Left forelimb (tissue), 1 donor: Measurements from ENCODE around the gene ALG12.
"Not testable (repeated sequence)": the region's sequence is repeated elsewhere in the genome, so short reads cannot be mapped to it uniquely, and the experiment has no call there.

Experiments
- DNase-seq: peaks from one replicate; pipeline ENCODE4 v3.0.0-alpha.2; 2018; ENCODE audit warnings: low spot score

The ALG12 gene

DNA sequence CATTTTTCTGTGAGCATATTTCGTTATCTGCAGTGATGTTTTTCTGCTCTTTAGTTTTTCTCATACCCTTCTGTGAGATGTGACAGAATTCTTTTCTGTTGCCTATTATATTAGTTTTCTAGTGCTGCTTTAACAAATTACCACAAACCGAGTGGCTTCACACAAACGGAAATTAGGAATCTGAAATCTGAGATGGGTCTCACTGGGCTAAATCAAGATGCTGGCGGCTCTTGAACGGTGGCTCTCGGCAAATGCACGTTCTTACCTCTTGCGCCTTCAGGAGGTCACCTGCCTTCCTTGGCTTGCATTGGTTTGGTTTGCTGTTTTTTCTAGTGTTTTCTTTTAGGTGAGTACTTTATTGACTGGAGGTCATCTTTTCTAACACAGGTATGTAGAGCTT is 51.6 kb downstream of the ALG12 start:
- no peak for DNase-seq

DNA sequence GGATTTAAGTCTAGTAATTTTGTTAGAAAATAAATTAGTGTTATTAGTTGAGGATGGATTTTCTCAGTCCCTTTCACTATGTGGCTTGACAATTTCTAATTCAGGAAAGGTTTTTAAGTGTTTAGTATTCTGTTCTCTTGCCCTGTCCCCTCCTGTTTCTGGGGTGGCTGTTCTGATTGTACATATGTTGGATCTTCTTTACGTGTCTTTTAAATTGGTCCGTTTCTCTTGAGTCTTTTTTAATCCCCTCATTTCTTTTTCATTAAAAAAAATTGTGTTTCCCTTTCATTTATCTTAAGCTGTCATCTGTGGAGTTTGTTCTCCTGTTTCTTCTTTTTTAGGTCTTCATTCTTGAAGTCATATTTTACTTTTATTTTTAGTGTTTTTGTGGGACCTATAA is 52.1 kb downstream of the ALG12 start:
- DNase-seq, result no peak

DNA sequence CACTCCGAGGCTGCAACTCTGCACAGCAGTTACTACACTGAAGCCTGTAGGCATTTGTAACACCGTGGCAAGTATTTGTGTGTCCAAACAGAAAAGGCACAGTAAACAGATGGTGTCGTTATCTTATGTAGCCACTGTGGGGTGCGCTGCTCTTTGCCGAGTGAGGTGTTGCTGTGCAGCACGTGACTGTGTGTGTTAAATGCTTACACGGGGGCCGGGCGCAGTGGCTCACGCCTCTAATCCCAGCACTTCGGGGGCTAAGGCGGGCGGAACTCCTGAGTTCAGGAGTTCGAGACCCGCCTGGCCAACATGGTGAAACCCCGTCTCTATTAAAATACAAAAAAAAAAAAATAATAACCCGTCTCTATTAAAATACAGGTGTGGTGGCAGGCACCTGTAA is 53.1 kb downstream of the ALG12 start:
- DNase-seq, result no peak

DNA sequence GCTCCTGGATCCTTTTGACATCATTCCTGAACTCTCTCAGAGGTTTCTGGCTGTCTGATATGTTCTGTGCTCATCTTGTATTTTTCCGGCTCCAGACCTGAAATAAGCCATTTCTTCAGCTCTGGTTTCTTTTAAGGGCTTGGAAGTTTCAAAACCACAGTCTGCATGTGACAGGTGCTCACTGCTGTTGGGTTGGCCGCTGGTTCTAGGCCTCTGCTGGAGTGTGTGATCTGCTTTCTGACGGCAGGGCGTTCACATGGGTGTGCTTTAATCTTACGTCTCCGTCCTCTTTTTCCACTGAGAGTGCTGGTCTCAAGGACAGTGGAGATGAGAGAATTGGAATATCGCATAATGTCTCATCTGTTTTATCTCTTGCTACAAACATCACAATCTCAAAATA is 54.3 kb downstream of the ALG12 start:
- no peak for DNase-seq

DNA sequence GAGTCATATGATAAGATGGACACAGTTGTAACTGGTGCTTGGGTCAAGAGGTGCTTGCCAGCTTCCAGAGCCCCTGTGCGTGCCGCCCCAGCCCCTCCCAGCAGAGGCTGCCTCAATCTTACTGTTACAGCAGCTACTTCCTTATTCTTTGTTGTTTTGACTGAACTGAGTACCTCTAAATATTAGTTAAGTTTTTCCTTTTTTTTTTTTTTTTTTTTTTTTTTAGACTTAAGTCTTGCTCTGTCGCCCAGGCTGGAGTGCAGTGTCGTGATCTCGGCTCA is 55.8 kb downstream of the ALG12 start:
- no peak for DNase-seq

DNA sequence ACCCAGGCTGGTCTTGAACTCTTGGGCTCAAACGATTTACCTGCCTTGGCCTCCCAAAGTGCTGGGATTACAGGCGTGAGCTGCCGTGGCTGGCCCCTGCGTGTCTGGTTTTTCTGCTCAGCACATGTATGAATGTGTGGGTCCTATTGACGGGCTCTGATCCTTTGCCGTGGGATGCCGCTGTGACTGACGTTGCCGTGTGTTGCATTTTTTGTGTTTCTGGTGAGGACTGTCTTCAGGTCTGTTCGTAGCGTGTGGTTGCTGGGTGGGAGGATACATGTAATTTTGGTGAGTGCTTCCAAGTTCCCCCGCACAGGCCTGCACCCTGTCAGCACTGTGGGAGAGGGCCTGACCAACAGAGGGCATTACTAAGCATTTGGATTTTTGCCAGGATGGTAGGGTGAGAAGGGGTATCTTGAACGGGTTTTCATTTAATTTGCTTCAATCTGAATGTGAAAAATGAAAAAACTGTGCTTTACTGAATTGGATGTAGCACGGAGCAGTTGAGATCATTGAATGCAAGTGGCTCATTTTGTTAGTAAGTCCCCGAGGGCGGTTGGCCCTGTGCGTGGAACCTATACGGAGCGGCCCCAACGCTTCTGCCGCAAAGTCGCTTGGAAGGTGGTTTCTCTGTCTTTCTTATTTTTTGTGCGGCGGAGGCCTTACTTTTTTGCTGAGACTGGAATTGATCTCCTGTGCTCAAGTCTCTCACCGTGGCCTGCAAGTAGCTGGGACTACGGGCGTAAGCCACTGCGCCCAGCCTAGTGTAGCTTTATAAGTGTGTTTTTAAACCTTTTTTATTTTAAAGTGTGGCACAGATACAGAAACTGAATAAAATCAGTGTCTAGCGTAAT is 56.4 kb downstream of the ALG12 start:
- no peak for DNase-seq

DNA sequence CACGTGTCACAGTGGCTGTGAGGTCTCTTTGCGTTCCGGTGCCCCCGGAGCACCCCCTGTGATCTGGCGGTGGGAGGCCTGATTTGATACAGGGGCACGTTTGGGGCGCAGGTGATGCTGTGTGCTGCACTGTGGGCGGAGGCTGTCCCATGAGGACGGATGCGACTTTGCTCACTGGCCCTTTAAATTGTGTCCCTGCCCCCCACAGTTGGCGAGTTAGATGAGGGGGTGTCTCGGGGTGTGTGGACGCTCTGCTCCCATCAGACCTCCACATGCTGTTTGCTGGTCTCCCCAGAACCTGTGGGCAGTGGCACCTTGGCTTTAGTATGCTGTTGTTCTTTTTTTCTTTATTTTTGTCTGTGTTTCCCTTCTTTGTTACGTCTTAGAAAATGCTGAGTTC is 59.4 kb downstream of the ALG12 start:
- peak; percentile 49 for DNase-seq

DNA sequence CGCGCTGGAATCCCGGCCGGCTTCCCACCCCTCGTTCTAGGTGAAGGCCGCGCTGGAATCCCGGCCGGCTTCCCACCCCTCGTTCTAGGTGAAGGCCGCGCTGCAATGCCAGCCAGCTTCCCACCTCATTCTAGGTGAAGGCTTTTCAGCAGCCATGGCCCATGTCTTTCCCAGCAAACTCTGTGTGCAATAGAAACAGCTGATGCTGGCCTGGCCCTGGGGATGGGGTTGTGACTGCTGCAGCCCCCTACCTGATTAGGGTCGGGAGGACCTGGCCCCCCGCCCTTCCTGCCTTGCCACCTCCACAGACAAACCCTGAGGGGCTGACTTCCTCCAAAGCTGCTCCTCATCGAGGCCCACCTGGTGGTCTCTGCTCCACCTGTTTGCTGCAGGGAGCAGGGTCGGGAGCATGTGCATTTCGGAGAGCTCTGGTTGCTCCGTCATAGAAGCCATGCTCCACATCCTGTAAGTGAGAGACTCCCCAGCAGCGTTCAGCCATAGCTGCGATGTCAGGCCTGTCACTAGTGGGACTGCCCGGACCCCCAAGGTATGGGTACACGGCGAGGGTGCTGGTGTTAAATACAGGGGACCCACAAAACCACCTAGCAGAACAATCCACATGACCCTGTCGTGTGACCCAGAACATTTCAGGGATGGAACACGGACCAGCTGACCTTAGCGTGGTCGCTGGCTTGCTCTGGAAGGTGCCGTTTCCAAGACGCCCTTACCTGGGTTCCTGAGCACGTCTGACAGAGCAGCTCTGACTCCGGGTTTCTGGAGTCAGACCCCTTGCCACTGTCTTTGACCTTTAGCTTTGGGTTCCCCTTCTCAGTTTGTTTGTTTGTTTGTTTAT is 61.2 kb downstream of the ALG12 start:
- DNase-seq, result no peak

DNA sequence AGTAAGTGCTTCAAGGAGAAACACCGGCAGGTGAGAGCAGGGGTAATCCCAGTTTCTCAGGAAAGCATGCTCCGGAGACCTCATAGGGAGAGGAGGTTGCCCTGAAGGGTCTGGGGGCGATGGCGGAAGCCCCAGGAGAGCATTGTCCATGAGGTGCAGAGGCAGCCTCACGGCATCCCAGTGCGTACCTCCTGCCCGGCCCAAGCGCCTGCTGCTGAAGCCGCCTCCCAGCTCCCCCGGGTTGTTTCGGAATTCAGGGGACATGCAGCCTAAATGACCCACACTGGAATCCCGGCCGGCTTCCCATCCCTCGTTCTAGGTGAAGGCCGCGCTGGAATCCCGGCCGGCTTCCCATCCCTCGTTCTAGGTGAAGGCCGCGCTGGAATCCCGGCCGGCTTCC is 61.9 kb downstream of the ALG12 start:
- no peak for DNase-seq

DNA sequence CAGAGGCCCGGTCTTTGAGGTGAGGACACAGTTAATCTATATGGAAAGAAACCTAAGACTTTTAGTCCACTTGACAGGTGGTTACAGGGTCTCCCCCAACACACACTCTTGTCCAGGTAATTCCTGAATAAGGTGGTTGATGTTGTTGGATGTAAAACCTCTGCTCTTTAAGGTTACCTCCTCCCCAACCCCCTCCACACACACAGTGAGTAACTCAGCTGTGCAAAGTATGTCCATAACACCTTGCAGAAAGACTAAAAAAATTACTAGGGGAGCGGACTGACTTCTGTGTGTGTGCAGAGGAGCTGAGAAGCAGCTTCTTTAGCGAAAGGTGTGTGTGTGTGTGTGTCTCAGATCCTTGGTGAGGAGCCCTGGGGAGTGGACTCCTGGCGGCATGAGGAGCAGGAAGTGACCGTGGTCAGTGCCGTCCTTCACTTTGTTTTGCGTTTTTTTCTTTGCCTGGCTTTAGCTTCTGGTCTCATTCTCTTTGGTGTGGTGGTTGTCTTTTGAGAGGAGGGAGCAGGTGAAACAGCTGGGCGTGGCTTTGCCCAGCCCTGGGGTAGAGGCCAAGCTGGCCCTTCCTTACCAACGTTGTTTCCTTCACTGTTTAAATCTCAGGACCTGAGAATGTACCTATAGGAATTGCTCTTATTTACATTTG is 62.9 kb downstream of the ALG12 start:
- no peak for DNase-seq

DNA sequence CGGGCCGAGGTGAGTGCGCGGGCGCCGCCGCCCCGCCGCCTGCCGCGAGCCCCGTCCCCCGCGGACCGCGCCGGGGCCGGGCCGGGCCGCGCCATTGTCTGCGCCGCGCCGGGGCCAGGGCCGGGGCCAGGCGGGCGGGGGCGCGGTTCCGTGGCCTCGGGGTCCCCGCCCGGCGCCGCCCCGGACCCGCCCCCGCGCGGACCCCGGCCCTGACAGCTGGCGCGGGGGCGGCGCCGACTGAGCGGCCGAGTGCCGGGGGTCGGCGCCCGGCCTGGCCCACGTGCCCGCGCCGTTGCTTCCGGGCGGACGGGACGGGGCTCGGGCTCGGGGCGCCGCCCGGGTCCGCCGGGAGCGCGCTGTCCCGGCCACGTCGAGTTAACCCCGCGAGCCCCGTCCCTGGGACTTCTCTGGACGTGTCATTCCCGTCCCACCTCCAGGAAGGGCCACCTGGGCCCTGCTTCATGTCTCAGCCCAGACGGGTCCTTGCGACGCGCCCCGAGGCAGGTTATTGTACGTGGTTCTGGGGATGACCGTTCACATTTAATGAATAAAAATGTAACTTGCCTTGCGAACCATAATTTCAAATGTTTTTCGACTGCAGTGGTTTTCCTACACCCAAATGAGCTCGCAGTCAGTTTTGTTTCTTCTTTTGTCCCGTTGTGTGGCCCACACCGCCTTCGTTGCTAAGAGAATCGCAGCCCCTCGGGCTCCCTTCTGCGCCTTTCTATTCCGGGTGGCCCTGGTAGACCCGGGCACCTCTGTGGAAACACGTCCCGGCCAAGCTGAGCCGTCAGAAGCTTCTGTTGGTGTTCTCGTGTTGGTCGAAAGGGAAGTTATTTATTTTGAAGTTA is 64.0 kb downstream of the ALG12 start:
- no peak for DNase-seq

DNA sequence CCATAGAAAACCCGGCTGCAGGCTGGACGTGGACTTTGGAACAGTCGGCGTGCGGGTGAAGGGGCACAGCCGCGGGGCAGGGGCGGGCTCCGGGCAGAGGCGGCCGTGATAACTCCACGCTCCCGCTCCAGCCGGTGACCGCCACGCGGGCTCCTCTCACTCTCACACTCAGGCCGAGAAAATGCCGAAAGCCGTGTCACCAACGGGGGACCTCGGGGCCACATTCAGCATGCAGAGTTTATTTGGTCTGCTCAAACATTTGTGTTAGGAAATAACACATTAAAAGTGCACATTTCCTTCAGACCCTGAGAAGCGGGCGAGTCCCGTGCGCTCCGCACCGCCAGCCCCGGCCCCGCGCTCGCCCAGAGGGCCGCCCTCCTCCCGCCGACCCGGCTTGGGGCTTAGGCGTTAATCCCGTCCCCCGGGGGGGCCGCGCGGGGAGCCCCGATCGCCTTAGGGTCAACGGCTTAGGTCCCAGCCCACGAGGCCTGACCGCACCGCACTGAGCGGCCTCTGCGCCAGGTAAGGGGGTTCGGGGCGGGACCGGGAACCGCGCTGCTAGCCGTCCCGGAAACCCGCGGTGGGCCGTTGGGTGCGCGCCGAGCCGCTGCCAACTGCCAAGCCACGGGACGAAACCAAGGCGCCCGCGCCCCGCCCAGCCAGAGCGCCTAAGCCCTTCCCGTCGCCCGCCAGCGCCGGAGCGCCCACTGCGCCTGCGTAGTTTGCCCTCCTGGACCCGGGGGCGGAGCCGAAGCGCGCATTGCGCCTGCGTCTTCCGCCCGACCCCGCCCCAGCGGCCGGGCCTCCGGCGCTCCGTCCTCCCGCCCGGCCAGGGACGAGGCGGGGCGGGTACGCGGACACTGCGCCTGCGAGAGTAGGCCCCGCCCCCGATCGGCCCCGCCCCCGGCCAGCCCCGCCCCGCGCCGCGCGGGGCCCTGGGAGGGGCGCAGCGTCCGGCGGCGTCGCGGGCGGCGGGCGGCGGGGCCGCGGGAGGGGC is 65.0 kb downstream of the ALG12 start, which contains the start of gene ZBED4:
ZBED4 (plus strand) TSS at position 947 of the 997 bp plus-strand sequence. CDS start 29,819 bp downstream, outside the sequence.
- DNase-seq, result peak; percentile 97

DNA sequence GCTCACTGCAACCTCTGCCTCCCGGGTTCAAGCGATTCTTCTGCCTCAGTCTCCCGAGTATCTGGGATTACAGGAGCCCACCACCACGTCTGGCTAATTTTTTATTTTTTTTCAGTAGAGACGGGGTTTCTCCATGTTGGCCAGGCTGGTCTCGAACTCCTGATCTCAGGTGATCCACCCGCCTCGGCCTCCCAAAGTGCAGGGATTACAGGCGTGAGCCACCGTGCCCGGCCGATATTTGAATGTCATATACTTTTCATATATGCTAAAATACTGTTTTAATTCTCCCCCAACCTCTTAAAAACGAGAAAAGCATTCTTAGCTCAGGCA is 65.7 kb downstream of the ALG12 start:
- not testable (repeated sequence) for DNase-seq

DNA sequence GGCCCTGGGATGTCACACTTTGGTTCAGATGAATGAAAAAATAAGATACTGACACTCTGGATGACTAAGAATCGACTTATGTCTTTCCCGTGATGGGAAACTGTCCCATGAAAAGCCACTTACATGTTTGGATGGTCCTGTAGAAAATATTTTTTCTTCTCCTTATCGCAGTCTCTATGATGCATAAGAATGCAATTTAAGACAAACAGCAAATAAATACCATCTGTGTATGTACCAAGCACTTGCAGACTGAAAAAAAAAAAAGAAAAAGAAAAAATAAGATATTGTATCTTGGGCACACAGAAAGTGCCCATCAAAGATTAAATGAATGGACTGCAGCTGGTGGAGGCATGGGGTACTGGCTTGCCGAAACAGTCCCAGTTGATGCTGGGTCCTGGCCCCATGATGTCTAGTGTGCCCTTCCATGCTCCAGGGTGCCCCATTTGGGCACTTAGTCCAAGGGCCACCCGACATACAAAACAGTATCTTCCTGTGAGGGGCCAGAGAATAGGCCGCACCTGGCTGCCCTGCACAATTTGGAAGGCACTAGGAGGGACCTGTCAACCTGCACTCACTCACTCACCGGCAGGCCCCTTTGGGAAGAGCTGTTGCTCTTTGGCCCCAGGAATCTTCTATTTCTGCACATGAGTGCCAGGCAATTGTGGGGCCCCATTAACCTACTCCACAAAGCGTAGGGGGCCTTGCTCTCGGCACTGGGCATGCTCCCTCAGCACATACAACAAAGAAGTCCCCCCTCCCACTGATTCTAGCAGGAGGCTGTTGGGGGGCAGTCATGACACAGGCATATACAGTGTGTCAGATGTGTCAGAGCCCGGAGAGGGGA is 67.1 kb downstream of the ALG12 start:
- no peak for DNase-seq
